Measurements from ENCODE around the gene CAV3.

DNA sequence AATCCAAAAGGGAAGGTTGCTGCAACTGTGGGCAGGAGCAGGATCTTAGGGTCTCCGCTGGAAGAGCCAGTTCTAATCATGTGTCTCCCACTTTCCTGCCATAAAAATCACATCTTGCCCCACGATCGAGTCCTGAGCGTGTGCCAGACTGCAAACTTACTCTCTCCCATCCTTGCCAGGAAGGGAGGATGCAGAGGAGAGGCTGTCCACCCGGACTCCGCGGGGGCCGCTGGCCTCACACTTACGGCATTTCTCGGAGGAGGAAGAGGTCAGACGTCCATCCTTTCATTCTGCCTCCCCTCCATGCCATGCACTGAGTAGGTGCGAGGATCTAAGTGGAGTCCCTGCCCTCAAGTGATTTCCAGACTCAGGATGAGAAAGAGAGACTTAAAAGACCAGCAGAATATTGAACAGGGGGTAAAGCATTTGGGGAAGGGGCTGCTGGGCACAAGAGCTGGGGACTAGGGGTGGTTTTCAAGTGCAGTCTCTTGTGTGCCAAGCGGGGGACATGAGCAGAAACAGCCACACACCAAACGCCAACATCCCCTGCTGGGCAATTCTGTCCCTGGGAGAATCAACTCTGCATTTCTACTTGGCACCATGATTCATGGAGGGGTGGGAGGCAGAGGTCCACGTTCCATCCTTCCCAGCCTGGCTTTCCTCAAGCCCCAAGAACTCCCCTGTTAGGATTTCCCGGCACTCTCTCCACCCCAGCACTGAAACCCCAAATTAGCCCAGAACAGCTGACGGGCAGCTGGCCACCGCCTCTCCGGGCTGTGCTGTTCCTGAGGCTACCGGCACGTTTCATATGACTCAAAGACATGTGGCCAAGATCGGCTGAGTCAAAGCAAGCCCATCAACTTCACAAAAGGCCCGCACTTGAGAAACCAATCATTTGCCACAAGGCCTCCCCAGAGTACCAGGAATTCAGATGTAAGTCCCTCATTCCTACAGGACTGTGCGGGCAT is 24.2 kb downstream of the CAV3 start:
- TF ChIP-seq, protein P1, sequence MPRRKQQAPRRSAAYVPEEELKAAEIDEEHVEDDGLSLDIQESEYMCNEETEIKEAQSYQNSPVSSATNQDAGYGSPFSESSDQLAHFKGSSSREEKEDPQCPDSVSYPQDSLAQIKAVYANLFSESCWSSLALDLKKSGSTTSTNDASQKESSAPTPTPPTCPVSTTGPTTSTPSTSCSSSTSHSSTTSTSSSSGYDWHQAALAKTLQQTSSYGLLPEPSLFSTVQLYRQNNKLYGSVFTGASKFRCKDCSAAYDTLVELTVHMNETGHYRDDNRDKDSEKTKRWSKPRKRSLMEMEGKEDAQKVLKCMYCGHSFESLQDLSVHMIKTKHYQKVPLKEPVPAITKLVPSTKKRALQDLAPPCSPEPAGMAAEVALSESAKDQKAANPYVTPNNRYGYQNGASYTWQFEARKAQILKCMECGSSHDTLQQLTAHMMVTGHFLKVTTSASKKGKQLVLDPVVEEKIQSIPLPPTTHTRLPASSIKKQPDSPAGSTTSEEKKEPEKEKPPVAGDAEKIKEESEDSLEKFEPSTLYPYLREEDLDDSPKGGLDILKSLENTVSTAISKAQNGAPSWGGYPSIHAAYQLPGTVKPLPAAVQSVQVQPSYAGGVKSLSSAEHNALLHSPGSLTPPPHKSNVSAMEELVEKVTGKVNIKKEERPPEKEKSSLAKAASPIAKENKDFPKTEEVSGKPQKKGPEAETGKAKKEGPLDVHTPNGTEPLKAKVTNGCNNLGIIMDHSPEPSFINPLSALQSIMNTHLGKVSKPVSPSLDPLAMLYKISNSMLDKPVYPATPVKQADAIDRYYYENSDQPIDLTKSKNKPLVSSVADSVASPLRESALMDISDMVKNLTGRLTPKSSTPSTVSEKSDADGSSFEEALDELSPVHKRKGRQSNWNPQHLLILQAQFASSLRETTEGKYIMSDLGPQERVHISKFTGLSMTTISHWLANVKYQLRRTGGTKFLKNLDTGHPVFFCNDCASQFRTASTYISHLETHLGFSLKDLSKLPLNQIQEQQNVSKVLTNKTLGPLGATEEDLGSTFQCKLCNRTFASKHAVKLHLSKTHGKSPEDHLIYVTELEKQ (CRISPR knock-in tag; IDR thresholded peaks at IDR 0.05), result no peak
- TF ChIP-seq, protein P2, sequence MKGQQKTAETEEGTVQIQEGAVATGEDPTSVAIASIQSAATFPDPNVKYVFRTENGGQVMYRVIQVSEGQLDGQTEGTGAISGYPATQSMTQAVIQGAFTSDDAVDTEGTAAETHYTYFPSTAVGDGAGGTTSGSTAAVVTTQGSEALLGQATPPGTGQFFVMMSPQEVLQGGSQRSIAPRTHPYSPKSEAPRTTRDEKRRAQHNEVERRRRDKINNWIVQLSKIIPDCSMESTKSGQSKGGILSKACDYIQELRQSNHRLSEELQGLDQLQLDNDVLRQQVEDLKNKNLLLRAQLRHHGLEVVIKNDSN (CRISPR knock-in tag; IDR thresholded peaks at IDR 0.05), result no peak
- TF ChIP-seq, protein P3, sequence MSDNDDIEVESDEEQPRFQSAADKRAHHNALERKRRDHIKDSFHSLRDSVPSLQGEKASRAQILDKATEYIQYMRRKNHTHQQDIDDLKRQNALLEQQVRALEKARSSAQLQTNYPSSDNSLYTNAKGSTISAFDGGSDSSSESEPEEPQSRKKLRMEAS (CRISPR knock-in tag; IDR thresholded peaks at IDR 0.05), result no peak
- no peak for TF ChIP-seq KAT8 (IDR thresholded peaks at IDR 0.05; ENCODE audit: low read depth)
